ENCODE data around the gene THADA. TPM values are rescaled to one million over a fixed set of nuclear protein-coding genes. Genes with fewer than 3 reads are reported as not detected.

THADA gene
- polyA plus RNA-seq, 3 donors from 2014 or later: 4.2 to 16.2 (median 8.9) TPM

GRCh38 chr2:43221763-43222474 lies 373.9 kb downstream of the THADA start:
- Mint-ChIP-seq H3K4me3 (peak overlapping the region; percentile 88 to 98 (median 93)), H3K27me3 (ENCODE audit: low read depth in 3 of 3) (peaks cover 67 to 79% (median 76%) of the 10 kb centered on the region in 3 donors), H3K36me3 (peaks cover 32 to 43% (median 34%) of the 10 kb centered on the region in 3 donors), H3K9me3 (peaks cover 0 to 2% (median 0%) of the 10 kb centered on the region in 6 donors), H3K27ac (peak overlapping the region; percentile 95 to 99 (median 98)), H3K4me1 (peaks cover 51 to 61% of the 10 kb centered on the region in 2 donors)
- peak; percentile 63 to 69 (median 64) for DNase-seq

- H3K4me1 Mint-ChIP-seq: peaks cover 53 to 64% of the 10 kb centered on the region in 2 donors
- H3K4me3 Mint-ChIP-seq: peak overlapping the region; percentile 88 to 98 (median 93)
- H3K36me3 Mint-ChIP-seq: peaks cover 32 to 43% (median 34%) of the 10 kb centered on the region in 3 donors
- peak; percentile 30 to 47 (median 39) for DNase-seq
- peaks cover 64 to 74% (median 72%) of the 10 kb centered on the region in 3 donors for H3K27me3 Mint-ChIP-seq (ENCODE audit: low read depth in 3 of 3)
- H3K9me3 Mint-ChIP-seq: peaks cover 0 to 2% (median 0%) of the 10 kb centered on the region in 6 donors
- peak overlapping the region; percentile 95 to 99 (median 98) for H3K27ac Mint-ChIP-seq
Observed at GRCh38 chr2:43221124-43221762, 374.6 kb downstream of the THADA start.

GRCh38 chr2:43220760-43221123 lies 375.1 kb downstream of the THADA start:
- peak overlapping the region; percentile 95 to 99 (median 98) for H3K27ac Mint-ChIP-seq
- DNase-seq: peak in 1 of 3 donors; percentile 25
- peak overlapping the region; percentile 88 to 98 (median 93) for H3K4me3 Mint-ChIP-seq
- peaks cover 32 to 44% (median 34%) of the 10 kb centered on the region in 3 donors for H3K36me3 Mint-ChIP-seq
- H3K27me3 Mint-ChIP-seq (ENCODE audit: low read depth in 3 of 3): peaks cover 61 to 68% (median 67%) of the 10 kb centered on the region in 3 donors
- H3K9me3 Mint-ChIP-seq: peaks cover 0 to 2% (median 0%) of the 10 kb centered on the region in 6 donors
- H3K4me1 Mint-ChIP-seq: peaks cover 57 to 67% of the 10 kb centered on the region in 2 donors

GRCh38 chr2:43220229-43220751 lies 375.5 kb downstream of the THADA start:
- Mint-ChIP-seq H3K27me3 (ENCODE audit: low read depth in 3 of 3) (peaks cover 57 to 64% (median 64%) of the 10 kb centered on the region in 3 donors), H3K4me1 (peaks cover 57 to 70% of the 10 kb centered on the region in 2 donors), H3K36me3 (peaks cover 32 to 41% (median 34%) of the 10 kb centered on the region in 3 donors), H3K9me3 (peaks cover 0 to 2% (median 0%) of the 10 kb centered on the region in 6 donors), H3K27ac (peak overlapping the region; percentile 95 to 99 (median 98)), H3K4me3 (peak overlapping the region; percentile 88 to 98 (median 93))
- DNase-seq: no peak

GRCh38 chr2:43219383-43220228 lies 376.2 kb downstream of the THADA start:
- Mint-ChIP-seq H3K4me3 (peak overlapping the region; percentile 88 to 98 (median 93)), H3K36me3 (peaks cover 32 to 38% (median 34%) of the 10 kb centered on the region in 3 donors), H3K4me1 (peaks cover 57 to 70% of the 10 kb centered on the region in 2 donors), H3K27ac (peak overlapping the region; percentile 95 to 99 (median 98)), H3K27me3 (ENCODE audit: low read depth in 3 of 3) (peaks cover 51 to 57% (median 57%) of the 10 kb centered on the region in 3 donors), H3K9me3 (peaks cover 0 to 2% (median 0%) of the 10 kb centered on the region in 6 donors)
- peak; percentile 92 to 94 (median 94) for DNase-seq

GRCh38 chr2:43218702-43219382 lies 377.0 kb downstream of the THADA start:
- peaks cover 43 to 50% (median 49%) of the 10 kb centered on the region in 3 donors for H3K27me3 Mint-ChIP-seq (ENCODE audit: low read depth in 3 of 3)
- peaks cover 57 to 70% of the 10 kb centered on the region in 2 donors for H3K4me1 Mint-ChIP-seq
- peak overlapping the region; percentile 88 to 98 (median 93) for H3K4me3 Mint-ChIP-seq
- peaks cover 26 to 32% (median 29%) of the 10 kb centered on the region in 3 donors for H3K36me3 Mint-ChIP-seq
- H3K9me3 Mint-ChIP-seq: no peaks in the 10 kb centered on the region
- H3K27ac Mint-ChIP-seq: peak overlapping the region; percentile 95 to 99 (median 98)
- peak; percentile 93 to 95 (median 94) for DNase-seq

- DNase-seq: no peak
- Mint-ChIP-seq H3K27me3 (ENCODE audit: low read depth in 3 of 3) (peaks cover 39 to 44% (median 43%) of the 10 kb centered on the region in 3 donors), H3K4me3 (peak overlapping the region; percentile 88 to 98 (median 93)), H3K4me1 (peaks cover 62 to 74% of the 10 kb centered on the region in 2 donors), H3K9me3 (no peaks in the 10 kb centered on the region), H3K36me3 (peaks cover 20 to 26% (median 23%) of the 10 kb centered on the region in 3 donors), H3K27ac (peak overlapping the region; percentile 95 to 99 (median 98))
Observed at GRCh38 chr2:43218155-43218701, 377.6 kb downstream of the THADA start.

- H3K4me3 Mint-ChIP-seq: peak overlapping the region; percentile 88 to 98 (median 93)
- peaks cover 67 to 76% of the 10 kb centered on the region in 2 donors for H3K4me1 Mint-ChIP-seq
- peaks cover 18 to 22% (median 19%) of the 10 kb centered on the region in 3 donors for H3K36me3 Mint-ChIP-seq
- H3K9me3 Mint-ChIP-seq: peaks cover 0 to 3% (median 0%) of the 10 kb centered on the region in 6 donors
- peak; percentile 35 to 58 (median 40) for DNase-seq
- H3K27ac Mint-ChIP-seq: peak overlapping the region; percentile 95 to 99 (median 98)
- H3K27me3 Mint-ChIP-seq (ENCODE audit: low read depth in 3 of 3): peaks cover 34 to 38% (median 38%) of the 10 kb centered on the region in 3 donors
Observed at GRCh38 chr2:43217228-43218154, 378.3 kb downstream of the THADA start.

- Mint-ChIP-seq H3K9me3 (peaks cover 0 to 3% (median 0%) of the 10 kb centered on the region in 6 donors), H3K4me1 (peaks cover 69 to 73% of the 10 kb centered on the region in 2 donors), H3K27ac (peak overlapping the region; percentile 74 to 99 (median 88)), H3K4me3 (peak overlapping the region in 1 of 5 donors; percentile 11), H3K36me3 (peaks cover 10 to 13% (median 11%) of the 10 kb centered on the region in 3 donors), H3K27me3 (ENCODE audit: low read depth in 3 of 3) (peaks cover 26 to 30% (median 29%) of the 10 kb centered on the region in 3 donors)
- DNase-seq: no peak
Observed at GRCh38 chr2:43216629-43217028, 379.2 kb downstream of the THADA start.

- Mint-ChIP-seq H3K9me3 (peaks cover 0 to 3% (median 0%) of the 10 kb centered on the region in 6 donors), H3K4me1 (peaks cover 67 to 73% of the 10 kb centered on the region in 2 donors), H3K4me3 (peak overlapping the region in 1 of 5 donors; percentile 32), H3K27me3 (ENCODE audit: low read depth in 3 of 3) (peaks cover 21 to 24% (median 21%) of the 10 kb centered on the region in 3 donors), H3K36me3 (peaks cover 4 to 7% (median 5%) of the 10 kb centered on the region in 3 donors), H3K27ac (peak overlapping the region in 4 of 6 donors; percentile 28 to 84 (median 72))
- DNase-seq: no peak
Observed at GRCh38 chr2:43215673-43216255, 380.1 kb downstream of the THADA start.

- H3K9me3 Mint-ChIP-seq: peaks cover 0 to 3% (median 0%) of the 10 kb centered on the region in 6 donors
- peak overlapping the region in 1 of 6 donors; percentile 95 for H3K27ac Mint-ChIP-seq
- no peak overlapping the region for H3K4me3 Mint-ChIP-seq
- no peak for DNase-seq
- peaks cover 0 to 10% (median 5%) of the 10 kb centered on the region in 3 donors for H3K36me3 Mint-ChIP-seq
- peaks cover 9 to 13% (median 13%) of the 10 kb centered on the region in 3 donors for H3K27me3 Mint-ChIP-seq (ENCODE audit: low read depth in 3 of 3)
- H3K4me1 Mint-ChIP-seq: peaks cover 67 to 73% of the 10 kb centered on the region in 2 donors
Observed at GRCh38 chr2:43214253-43214652, 381.6 kb downstream of the THADA start.

Data from immature natural killer cell (primary cell).